IPS-NIHi7 (cell line): ENCODE measurements around the gene SAMM50.

ENCODE experiments used
- DNase-seq: peaks from one replicate; pipeline ENCODE4 v3.0.0; 2012; ENCODE audit warnings: mixed read lengths; ENCODE audit errors: extremely low spot score

Gene SAMM50

GRCh38 chr22:43976861-43977795 is 21.9 kb downstream of the SAMM50 start:
- no peak for DNase-seq

DNA sequence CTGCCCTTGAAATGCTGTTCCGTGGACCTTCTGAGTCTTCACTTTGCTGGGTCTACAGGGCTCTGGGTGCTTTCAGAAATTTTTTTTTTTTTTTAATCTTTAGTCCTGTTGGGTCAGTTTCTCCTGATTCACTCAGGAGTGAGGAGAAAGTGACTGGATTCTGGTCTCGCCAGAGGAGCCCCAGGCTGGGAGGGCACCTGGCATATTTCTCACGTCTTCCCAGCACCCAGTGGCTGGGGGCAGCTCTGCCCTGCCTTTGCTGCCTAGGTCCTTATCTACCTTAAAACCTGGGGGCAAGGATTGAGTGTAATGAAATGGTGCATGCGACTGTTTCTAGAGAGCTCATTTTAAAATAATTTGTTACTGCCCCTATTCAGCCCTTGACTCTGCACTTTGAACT is 23.3 kb downstream of the SAMM50 start:
- no peak for DNase-seq

DNA sequence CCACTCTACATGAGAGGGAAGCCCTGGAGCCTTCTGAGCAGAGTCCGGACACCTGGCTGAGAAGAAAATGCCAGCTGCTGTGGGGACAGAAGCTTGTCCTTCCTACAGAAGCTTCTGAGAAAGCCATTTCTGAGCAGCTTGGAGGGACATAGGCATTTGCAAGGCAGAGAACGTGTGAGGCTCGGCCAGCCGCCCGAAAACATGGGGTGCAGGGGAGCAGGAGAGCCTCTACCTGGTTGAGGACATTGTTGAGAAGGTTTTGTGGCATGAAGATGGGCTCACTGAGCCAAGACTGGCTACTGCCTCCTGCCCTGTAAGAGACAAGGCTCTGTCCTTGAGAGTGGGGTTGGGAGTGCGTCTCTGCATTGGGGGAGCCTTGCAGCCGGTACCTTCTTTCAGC is 25.3 kb downstream of the SAMM50 start:
- DNase-seq, result no peak

DNA sequence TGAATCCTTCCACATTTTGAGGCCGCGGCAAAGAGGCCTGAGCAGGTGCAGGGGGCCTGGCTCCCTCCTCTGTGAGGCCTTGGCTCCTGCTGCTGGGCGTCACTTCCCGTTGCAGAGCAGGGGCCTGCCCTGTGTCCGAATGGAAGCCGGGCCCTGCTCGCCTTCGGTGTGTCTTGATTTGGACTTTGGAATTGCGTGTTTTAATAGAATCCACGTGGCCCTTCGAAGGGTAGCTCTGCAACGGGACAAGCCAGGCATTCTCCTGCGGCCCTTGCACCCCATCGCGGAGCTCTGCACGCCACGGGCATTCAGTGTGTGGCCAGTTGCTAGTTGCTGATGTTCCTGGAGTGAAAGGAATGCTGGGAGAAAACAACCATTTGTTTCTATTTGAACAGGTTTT is 25.8 kb downstream of the SAMM50 start:
- DNase-seq, result no peak

- DNase-seq, result no peak
Measured at GRCh38 chr22:43983808-43984207, 28.6 kb downstream of the SAMM50 start.

DNA sequence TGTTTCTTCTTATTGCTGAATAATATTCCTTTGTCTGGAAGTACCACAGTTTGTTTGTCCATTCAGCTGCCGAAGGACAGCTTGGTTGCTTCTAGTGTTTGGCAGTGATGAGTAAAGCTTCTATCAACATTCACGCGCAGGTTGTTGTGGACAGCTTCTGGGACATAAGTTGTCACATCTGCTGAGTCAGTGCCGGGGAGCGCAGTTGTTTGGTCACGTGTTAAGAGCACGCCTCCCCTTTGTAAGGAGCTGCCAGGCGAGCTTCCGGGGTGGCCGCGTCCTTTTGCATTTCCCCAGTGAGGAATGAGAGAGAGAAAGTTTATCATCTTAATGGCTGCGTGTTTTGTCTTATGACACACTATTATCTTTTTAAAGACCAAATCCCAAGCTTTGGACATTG is 30.3 kb downstream of the SAMM50 start:
- DNase-seq, result no peak

DNA sequence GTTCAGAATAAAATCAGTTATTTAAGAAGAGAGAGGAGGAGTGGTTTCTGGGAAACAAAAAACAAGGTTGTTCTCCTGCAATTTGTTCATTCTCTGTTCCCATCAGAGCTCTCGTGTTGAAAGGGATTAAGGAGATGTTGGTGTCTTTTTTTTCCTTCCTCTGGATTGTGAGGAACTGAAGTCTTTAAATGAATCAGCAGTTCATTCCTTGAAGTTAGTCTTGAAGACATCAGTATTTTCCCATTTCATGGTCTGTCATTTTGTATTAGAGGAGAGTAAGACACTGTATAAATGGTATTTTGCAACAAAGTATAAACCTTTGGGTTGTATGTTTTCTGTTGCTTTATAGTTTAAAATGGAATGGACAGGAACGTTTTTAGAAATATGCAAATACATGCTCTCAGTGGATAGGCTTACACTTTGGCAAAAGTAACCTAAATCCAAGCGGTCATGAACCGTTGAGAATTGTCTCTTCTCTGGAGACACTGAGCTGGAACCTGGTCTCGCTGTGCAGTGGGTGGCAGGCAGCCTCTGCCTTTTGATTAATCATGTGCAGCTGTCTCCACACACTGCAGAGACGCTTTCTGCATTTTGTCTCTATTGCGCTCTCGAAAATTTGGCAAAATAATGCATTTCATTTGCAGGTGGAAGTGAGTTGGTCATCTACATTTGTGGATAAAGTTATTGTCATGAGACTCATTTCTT is 33.0 kb downstream of the SAMM50 start:
- no peak for DNase-seq

DNA sequence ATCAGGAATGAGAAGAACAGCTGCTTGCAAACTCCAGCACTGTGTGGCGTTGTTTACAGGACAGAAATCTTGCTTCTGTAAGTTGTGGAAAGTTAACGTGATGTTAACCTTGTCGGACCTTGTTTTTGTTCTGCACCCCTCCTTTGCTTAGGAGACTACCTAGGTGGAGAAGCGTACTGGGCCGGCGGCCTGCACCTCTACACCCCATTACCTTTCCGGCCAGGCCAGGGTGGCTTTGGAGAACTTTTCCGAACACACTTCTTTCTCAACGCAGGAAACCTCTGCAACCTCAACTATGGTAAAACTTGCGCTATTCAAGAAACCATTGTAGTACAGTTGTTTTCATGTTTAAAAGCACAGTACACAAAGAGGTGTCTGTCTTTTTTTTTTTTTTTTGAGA is 33.7 kb downstream of the SAMM50 start:
- no peak for DNase-seq

DNA sequence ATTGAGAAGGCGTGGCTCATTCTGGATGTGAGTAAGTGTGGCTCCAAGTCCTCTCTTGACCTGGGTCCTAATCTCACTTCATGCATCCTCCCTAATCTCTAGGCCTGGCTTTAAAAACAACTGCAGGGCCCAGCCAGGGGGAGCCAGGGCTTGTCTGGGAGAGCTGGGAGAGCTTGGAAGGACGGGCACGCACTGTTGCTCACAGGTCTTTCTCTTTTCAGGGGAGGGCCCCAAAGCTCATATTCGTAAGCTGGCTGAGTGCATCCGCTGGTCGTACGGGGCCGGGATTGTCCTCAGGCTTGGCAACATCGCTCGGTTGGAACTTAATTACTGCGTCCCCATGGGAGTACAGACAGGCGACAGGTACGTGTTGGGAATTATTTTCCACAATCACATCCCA is 34.8 kb downstream of the SAMM50 start:
- DNase-seq, result no peak

GRCh38 chr22:43991316-43992020 is 36.2 kb downstream of the SAMM50 start:
- no peak for DNase-seq

- no peak for DNase-seq
Measured at GRCh38 chr22:43992331-43992821, 37.1 kb downstream of the SAMM50 start.

- DNase-seq, result peak; percentile 92
Measured at GRCh38 chr22:43993072-43993760, 38.0 kb downstream of the SAMM50 start.

DNA sequence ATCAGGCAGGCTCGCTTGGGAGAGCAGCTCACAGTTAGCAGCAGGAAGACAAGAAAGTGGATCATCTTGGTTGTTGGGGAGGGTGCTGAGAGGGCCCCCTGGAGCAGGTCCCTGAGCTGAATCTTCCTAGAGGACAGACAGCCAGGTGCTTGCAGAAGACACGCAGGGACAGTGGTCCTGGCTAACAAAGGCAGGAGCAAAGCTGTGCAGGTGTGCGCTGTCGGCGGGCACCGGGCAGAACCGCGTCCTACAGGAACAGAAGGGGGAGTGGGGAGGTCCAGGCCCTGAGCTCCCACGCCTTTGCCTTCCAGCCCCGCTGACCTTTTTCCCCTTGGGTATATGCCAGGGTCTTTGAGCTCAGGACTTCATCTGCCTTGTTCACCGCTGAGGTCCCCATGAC is 38.8 kb downstream of the SAMM50 start:
- no peak for DNase-seq

GRCh38 chr22:43994416-43994815 is 39.2 kb downstream of the SAMM50 start:
- no peak for DNase-seq

- DNase-seq, result no peak
Measured at GRCh38 chr22:43995057-43995685, 39.9 kb downstream of the SAMM50 start.

DNA sequence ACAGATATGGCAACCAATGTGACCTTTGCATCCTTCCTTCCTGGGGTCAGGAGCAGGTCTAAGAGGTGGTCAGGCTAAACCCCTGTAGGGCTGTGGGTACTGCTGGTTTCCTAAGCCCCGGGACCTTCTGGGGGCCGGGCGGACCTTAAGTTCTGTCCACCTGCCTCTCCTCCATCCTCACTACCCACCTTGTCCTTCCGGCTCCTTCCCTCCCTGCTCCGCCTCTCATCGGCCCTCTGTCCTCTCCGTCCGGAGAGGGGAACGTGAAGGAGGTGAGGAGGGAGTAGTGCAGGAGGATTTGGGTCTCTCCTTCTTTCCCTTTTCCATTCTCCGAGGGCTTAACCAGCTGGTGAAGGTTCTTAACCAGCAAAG is 40.5 kb downstream of the SAMM50 start:
- no peak for DNase-seq

DNA sequence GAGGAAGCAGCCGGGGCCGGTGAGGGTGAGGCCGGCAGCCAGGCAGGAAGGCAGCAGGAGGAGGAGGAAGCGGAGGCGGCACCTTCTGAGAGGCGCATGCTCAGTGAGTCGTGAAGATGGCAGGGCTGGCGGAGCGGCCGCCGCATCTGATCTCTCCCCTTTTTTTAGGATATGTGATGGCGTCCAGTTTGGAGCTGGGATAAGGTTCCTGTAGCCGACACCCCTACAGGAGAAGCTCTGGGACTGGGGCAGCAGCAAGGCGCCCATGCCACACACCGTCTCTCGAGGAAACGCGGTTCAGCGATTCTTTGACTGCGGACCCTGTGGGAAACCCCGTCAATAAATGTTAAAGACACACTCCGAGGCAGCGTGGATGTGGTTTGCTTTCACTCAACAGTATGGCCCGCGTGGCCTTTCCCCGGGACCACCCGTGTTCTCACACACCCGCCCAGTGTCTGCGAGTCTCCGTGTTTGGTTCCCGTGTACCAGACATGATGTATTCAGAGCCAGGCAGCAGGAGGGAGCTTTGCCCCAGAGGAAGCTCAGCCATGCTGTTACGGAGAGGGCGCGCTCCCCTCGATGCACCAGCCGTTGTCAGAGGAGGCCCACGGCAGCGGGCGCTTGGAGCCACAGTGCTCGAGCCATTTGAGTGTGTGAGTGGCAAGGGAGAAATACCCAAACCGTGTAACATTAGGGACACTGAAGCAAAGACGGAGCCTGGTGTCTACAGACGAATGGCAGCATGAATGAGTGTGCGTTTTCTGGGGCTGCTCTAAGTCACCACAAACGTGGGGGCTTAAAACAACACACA is 41.1 kb downstream of the SAMM50 start:
- DNase-seq, result no peak

DNA sequence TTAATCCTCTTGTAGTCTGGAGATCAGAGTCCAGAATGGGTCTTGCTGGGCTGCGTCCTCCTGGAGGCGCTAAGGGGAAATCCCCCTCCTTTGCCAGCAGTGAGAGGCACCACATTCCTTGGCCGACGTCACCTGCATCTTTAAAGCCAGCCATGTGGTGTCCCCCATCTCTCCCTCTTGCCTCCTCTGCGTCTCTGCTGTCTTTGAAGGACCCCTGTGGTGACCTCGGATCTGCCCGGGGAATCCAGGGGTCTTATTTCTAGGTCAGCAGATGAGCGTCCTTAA is 41.7 kb downstream of the SAMM50 start:
- DNase-seq, result peak; percentile 50

GRCh38 chr22:43998679-43999264 is 43.5 kb downstream of the SAMM50 start:
- DNase-seq, result no peak

GRCh38 chr22:43999378-43999777 is 44.1 kb downstream of the SAMM50 start:
- DNase-seq, result no peak
